Measurements from ENCODE around the gene KDM2B. TPM values are rescaled to one million over a fixed set of nuclear protein-coding genes. Genes with fewer than 3 reads are reported as not detected.

Gene KDM2B
- total RNA-seq, 1 experiment from 2014 or later = 15.5 TPM

GRCh38 chr12:121514184-121514742 lies 66.6 kb downstream of the KDM2B start:
- BruUV-seq (replicated peaks) = no TSS peak
- H3K4me1 Mint-ChIP-seq (ENCODE audit: insufficient read depth, unreplicated experiment) = no peaks in the 10 kb centered on the region
- H3K9me3 Mint-ChIP-seq (ENCODE audit: unreplicated experiment) = no peaks in the 10 kb centered on the region
- intact Hi-C loops (cut with micrococcal nuclease) = no loop called here
- no peak for TF ChIP-seq CTCF (IDR thresholded peaks at IDR 0.05; ENCODE audit: unreplicated experiment)
- CTCF ChIA-PET = interaction anchor here (0.5 to 0.6 kb wide), 2 partner anchors 69 to 357 kb away, joined by 3 to 4 read pairs; no protein-coding TSS in a partner anchor
- H3K27ac Mint-ChIP-seq (ENCODE audit: low read depth, unreplicated experiment) = no peak overlapping the region
- H3K27me3 Mint-ChIP-seq (ENCODE audit: insufficient read depth, unreplicated experiment) = no peaks in the 10 kb centered on the region
- H3K4me3 Mint-ChIP-seq (ENCODE audit: unreplicated experiment) = no peak overlapping the region
- POLR2A ChIA-PET = no interaction called here
- no peak for DNase-seq (ENCODE audit: unreplicated experiment)
- peaks cover 6% of the 10 kb centered on the region for H3K36me3 Mint-ChIP-seq (ENCODE audit: insufficient read depth, unreplicated experiment)

- Mint-ChIP-seq H3K27ac (ENCODE audit: low read depth, unreplicated experiment) (no peak overlapping the region), H3K27me3 (ENCODE audit: insufficient read depth, unreplicated experiment) (no peaks in the 10 kb centered on the region), H3K36me3 (ENCODE audit: insufficient read depth, unreplicated experiment) (peaks cover 6% of the 10 kb centered on the region), H3K4me1 (ENCODE audit: insufficient read depth, unreplicated experiment) (no peaks in the 10 kb centered on the region), H3K9me3 (ENCODE audit: unreplicated experiment) (no peaks in the 10 kb centered on the region), H3K4me3 (ENCODE audit: unreplicated experiment) (no peak overlapping the region)
- no peak for TF ChIP-seq CTCF (IDR thresholded peaks at IDR 0.05; ENCODE audit: unreplicated experiment)
- BruUV-seq (replicated peaks) = no TSS peak
- intact Hi-C loops (cut with micrococcal nuclease) = no loop called here
- POLR2A ChIA-PET = no interaction called here
- peak; percentile 52 for DNase-seq (ENCODE audit: unreplicated experiment)
- CTCF ChIA-PET = interaction anchor here (0.5 to 0.6 kb wide), 2 partner anchors 69 to 356 kb away, joined by 3 to 4 read pairs; no protein-coding TSS in a partner anchor
These were observed 67.2 kb downstream of the KDM2B start for GRCh38 chr12:121513464-121514183.

GRCh38 chr12:121512561-121512960 lies 68.3 kb downstream of the KDM2B start:
- no peak overlapping the region for H3K4me3 Mint-ChIP-seq (ENCODE audit: unreplicated experiment)
- ChIA-PET CTCF (interaction anchor here (0.5 kb wide), 1 partner anchor 663 kb away, joined by 3 read pairs; no protein-coding TSS in a partner anchor), POLR2A (no interaction called here)
- no peak for DNase-seq (ENCODE audit: unreplicated experiment)
- H3K27me3 Mint-ChIP-seq (ENCODE audit: insufficient read depth, unreplicated experiment) = no peaks in the 10 kb centered on the region
- no peaks in the 10 kb centered on the region for H3K4me1 Mint-ChIP-seq (ENCODE audit: insufficient read depth, unreplicated experiment)
- intact Hi-C loops (cut with micrococcal nuclease) = no loop called here
- no peak for TF ChIP-seq CTCF (IDR thresholded peaks at IDR 0.05; ENCODE audit: unreplicated experiment)
- H3K27ac Mint-ChIP-seq (ENCODE audit: low read depth, unreplicated experiment) = no peak overlapping the region
- no TSS peak for BruUV-seq (replicated peaks)
- H3K36me3 Mint-ChIP-seq (ENCODE audit: insufficient read depth, unreplicated experiment) = peaks cover 6% of the 10 kb centered on the region
- no peaks in the 10 kb centered on the region for H3K9me3 Mint-ChIP-seq (ENCODE audit: unreplicated experiment)

- ChIA-PET CTCF (no interaction called here), POLR2A (no interaction called here)
These were observed 68.9 kb downstream of the KDM2B start for GRCh38 chr12:121511916-121512315.

More at GRCh38 chr12:121511916-121512315, 68.9 kb downstream of the KDM2B start:
- H3K9me3 Mint-ChIP-seq (ENCODE audit: unreplicated experiment) = no peaks in the 10 kb centered on the region
- intact Hi-C loops (cut with micrococcal nuclease) = no loop called here
- H3K4me3 Mint-ChIP-seq (ENCODE audit: unreplicated experiment) = no peak overlapping the region
- BruUV-seq (replicated peaks) = no TSS peak
- no peak overlapping the region for H3K27ac Mint-ChIP-seq (ENCODE audit: low read depth, unreplicated experiment)
- no peaks in the 10 kb centered on the region for H3K4me1 Mint-ChIP-seq (ENCODE audit: insufficient read depth, unreplicated experiment)
- DNase-seq (ENCODE audit: unreplicated experiment) = no peak
- H3K27me3 Mint-ChIP-seq (ENCODE audit: insufficient read depth, unreplicated experiment) = no peaks in the 10 kb centered on the region
- H3K36me3 Mint-ChIP-seq (ENCODE audit: insufficient read depth, unreplicated experiment) = peaks cover 6% of the 10 kb centered on the region
- no peak for TF ChIP-seq CTCF (IDR thresholded peaks at IDR 0.05; ENCODE audit: unreplicated experiment)
